Inflammatory macrophage (primary cell): ENCODE results near the gene MAPKAP1.

Experiments
- DNase-seq, 2 donors: peaks; one replicate each; pipeline ENCODE4 v3.0.0-alpha.2; 2020 to 2022

MAPKAP1 gene

GRCh38 chr9:125444956-125445506, 262.0 kb downstream of the MAPKAP1 start:
- no peak for DNase-seq

GRCh38 chr9:125444166-125444565, 262.8 kb downstream of the MAPKAP1 start:
- DNase-seq = no peak

DNA sequence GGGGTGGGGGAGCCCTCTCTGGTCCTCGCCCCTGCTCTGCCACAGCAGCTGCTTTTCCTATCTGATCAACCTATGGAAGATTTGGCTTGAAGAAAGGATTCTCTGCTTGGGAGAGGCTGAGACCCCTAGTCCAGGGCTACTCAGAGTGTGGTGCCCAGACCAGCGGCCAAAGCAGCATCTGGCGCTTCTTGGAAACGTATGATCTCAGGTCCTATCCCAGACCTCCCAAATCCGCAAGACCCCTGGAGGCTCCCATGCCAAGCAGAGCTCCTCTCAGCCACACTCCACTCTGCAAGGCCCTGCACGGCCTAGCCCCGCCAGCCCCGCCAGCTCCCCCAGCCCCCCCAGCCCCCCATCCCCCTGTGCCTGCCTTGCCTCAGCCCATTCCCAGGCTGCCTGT, 263.6 kb downstream of the MAPKAP1 start:
- DNase-seq = no peak

DNA sequence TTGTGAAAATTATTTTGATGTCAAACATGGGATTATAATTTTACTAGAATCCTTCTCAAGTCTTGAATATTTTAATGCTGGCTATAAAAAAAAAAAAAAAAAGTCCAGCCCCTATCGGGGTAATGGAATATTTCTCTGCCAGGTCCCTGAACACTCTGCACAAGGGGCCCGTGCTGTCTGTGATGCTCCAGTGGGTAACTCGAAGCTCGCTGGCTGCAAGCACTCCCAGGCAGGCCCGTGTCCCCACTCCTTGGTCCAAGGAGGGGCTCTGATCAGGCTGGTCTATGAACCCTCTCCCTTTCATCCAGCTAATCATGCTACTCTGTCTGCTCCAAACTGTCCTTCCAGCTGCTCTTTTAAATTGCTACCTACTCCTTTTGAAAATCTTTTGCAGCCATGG, 264.6 kb downstream of the MAPKAP1 start:
- no peak for DNase-seq

DNA sequence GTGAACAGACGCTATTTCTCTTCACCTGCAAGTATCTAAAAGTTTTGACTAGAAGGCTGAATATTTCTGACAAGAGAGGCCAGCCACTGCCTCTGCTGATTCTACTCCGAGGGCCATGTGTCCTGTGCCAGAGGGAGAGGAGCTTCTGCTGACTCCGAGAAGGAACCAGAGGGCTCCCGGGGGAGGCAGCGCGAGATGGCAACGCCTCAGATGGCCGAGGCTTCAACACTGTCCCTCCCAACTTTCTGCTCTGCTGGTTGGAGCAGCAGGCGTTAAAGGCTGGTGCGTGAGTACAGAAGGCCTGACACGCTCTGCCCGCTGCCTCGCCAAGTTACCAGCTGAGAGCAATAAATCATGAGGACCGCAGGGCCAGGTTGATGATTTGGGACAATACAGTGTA, 266.6 kb downstream of the MAPKAP1 start:
- no peak for DNase-seq

DNA sequence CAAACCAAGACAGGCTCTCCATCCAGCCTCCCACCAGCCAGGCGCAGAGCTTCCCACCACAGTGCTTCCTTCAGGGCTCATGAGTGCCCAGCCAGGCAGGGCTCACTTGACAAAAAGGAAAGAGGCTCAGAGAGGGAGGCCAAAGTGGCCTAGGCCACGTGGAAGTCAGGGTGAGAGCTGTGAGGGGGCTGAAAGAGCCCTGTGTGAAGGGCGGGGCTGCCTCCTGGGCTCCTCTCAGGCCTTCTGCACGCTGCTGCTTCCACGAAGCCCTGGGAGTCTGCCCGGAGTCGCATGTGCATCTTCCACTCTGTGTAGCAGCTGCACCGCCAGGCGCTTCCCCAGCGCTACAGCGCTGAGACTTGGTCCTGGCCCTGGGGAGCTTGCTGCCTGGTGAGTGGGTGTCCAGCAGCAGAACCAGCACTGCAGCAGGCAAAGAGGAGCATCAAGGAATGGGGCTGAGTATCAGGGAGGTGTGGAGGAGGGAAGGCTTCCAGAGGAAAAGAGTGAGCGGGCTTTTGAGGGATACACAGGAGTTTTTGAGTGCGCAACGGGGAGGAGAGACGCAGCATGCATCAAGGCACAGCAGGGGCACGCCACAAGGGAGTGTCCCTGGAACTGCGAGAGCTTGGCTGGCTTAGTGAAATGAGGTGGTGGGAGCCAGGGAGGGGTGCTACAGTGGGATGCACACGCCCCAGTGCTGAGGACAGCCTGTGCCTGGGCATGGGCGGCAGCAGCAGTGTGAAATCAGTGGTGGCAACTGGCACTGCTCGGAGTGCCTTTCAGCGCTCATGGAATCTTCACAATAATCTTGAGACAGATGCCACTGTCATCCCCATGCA, 267.4 kb downstream of the MAPKAP1 start:
- no peak for DNase-seq

GRCh38 chr9:125438506-125439433, 268.2 kb downstream of the MAPKAP1 start:
- no peak for DNase-seq

GRCh38 chr9:125437771-125438221, 269.2 kb downstream of the MAPKAP1 start:
- no peak for DNase-seq

GRCh38 chr9:125436613-125437443, 270.2 kb downstream of the MAPKAP1 start:
- no peak for DNase-seq

GRCh38 chr9:125435776-125436612, 271.0 kb downstream of the MAPKAP1 start:
- DNase-seq = no peak

- no peak for DNase-seq
These were observed 271.8 kb downstream of the MAPKAP1 start for GRCh38 chr9:125434986-125435775.

- no peak for DNase-seq
These were observed 273.5 kb downstream of the MAPKAP1 start for GRCh38 chr9:125433461-125434011.

DNA sequence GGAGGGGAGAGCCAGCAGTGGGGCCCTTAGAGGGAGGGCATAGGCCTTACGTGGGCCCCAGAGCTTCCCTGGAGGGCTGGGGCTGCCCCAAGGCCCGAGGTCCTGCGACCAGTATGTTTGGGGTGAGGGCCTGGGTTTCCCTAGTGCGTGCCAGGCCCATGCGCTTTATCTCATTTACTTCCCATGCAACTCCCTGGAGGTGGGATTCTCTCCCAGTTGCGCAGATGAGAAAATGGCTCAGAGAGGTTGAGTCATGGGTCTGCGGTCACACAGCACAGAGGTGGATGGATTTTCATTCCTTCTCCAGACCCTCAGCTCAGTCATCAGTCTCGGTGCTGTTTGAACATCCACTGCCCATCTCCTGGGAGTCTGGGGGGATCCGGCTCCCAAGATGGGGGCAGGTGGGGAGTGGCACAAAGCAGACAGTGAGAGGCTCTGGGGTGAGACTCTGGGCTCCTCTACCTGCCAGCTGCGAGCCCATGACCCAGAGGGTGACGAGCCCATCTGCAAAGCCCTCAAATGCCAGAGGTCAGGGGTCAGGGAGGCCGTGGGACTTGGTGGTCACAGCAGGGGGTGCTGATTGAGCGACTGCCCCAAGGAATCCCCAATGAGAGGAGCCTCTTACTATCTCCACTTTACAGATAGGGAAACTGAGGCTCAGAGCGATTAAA, 274.2 kb downstream of the MAPKAP1 start:
- DNase-seq = no peak

- no peak for DNase-seq
These were observed 275.2 kb downstream of the MAPKAP1 start for GRCh38 chr9:125431741-125432271.

DNA sequence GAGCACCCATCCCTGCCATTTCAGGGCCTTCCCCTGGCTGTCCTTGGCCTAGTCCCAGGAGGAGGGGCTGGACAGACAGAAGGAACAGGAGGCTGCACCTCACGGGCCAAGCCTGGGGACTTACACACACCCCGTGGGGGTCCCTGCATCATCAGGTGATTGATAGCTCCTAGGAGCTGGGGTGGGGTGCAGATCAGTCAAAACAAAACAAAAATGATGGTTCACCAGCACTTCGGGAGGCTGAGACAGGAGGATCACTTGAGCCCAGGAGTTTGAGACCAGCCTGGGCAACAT, 276.0 kb downstream of the MAPKAP1 start:
- no peak for DNase-seq

GRCh38 chr9:125430161-125431011, 276.6 kb downstream of the MAPKAP1 start:
- DNase-seq = no peak

GRCh38 chr9:125429476-125430160, 277.4 kb downstream of the MAPKAP1 start:
- no peak for DNase-seq
